ENCODE measurements around the gene HLA-A.

GRCh38 chr6:29907637-29908340 is 34.5 kb upstream of the HLA-A start:
- no peak for TF ChIP-seq CTCF (IDR thresholded peaks at IDR 0.05)
- TF ChIP-seq POLR2A (IDR thresholded peaks at IDR 0.05), result no peak
